B cell (primary cell): ENCODE measurements around the gene PRKCA. TPM values are rescaled to one million over a fixed set of nuclear protein-coding genes. Genes with fewer than 3 reads are reported as not detected.

Experiments
- ATAC-seq: fragments of 200-7000 bp; cut with Tn5 transposase; one replicate; pipeline ENCODE4 v1.10.0; 2021; ENCODE audit warnings: low read depth, mild to moderate bottlenecking, moderate number of reproducible peaks, moderate library complexity
- CTCF ChIA-PET: fragments of 350-600 bp; sonication (Branson Sonifier 250); formaldehyde crosslinking; loops from one replicate; lab custom pipeline; 2021; ENCODE audit warnings: antibody characterized with exemption, inconsistent platforms; lab: Charles Lee
- POLR2A ChIA-PET: fragments of 350-600 bp; sonication (Branson Sonifier 250); formaldehyde crosslinking; loops from one replicate; lab custom pipeline; 2021; ENCODE audit warnings: antibody characterized with exemption; lab: Charles Lee
- DNase-seq: peaks from one replicate; pipeline ENCODE4 v3.0.0; 2013
- H2AFZ ChIP-seq: 2 replicates; pipeline ENCODE4 v1.6.1; 2012; ENCODE audit warnings: mild to moderate bottlenecking, low read depth, low read length; ENCODE audit not compliant: insufficient read depth, poor library complexity, severe bottlenecking
- H3K27ac ChIP-seq, 2 donors: 1 replicate in 1 of 2; 2 replicates in 1 of 2; pipeline ENCODE4 v1.5.1; 2012 to 2013; ENCODE audit warnings: low read length in 2 of 2, mild to moderate bottlenecking in 2 of 2, moderate library complexity in 1 of 2
- H3K27me3 ChIP-seq, 4 experiments: fragments of 200-600 bp in 1 of 4; sonication (generic) in 1 of 4; replicated peaks in 1 of 4; 1 replicate in 2 of 4; 2 replicates in 2 of 4; pipeline versions ENCODE4 v1.6.1 to v1.7.0; 2013 to 2016; ENCODE audit warnings: low read length in 3 of 4, mild to moderate bottlenecking in 2 of 4, mixed read lengths in 1 of 4, moderate library complexity in 1 of 4; ENCODE audit not compliant: insufficient read depth in 4 of 4, control insufficient read depth in 3 of 4; ENCODE audit errors: control extremely low read depth in 1 of 4
- H3K36me3 ChIP-seq, 2 experiments: replicated peaks in 1 of 2; 1 replicate in 1 of 2; 2 replicates in 1 of 2; pipeline versions ENCODE4 v1.6.1 to v1.7.1; 2013; ENCODE audit warnings: low read length in 1 of 2; ENCODE audit not compliant: insufficient read depth in 2 of 2, control insufficient read depth in 1 of 2; ENCODE audit errors: control extremely low read depth in 1 of 2, extremely low read depth in 1 of 2
- H3K4me1 ChIP-seq, 2 donors: fragments of 200-600 bp in 1 of 2; sonication (generic) in 1 of 2; 1 replicate in 1 of 2; 2 replicates in 1 of 2; pipeline versions ENCODE4 v1.5.1 to v1.6.1; 2013 to 2017; ENCODE audit warnings: low read length in 2 of 2; ENCODE audit not compliant: control insufficient read depth in 2 of 2, insufficient read depth in 2 of 2
- H3K4me2 ChIP-seq: replicated peaks from 2 replicates; pipeline ENCODE3; 2012; ENCODE audit warnings: mild to moderate bottlenecking, low read depth, low read length; ENCODE audit not compliant: poor library complexity, severe bottlenecking
- H3K4me3 ChIP-seq, 5 experiments: fragments of 200-600 bp in 1 of 5; sonication (generic) in 1 of 5; 1 replicate in 3 of 5; 2 replicates in 2 of 5; pipeline versions ENCODE4 v1.5.1 to v1.7.0; 2011 to 2016; ENCODE audit warnings: low read length in 4 of 5, mild to moderate bottlenecking in 4 of 5, low read depth in 2 of 5, control low read depth in 1 of 5, moderate library complexity in 1 of 5; ENCODE audit not compliant: insufficient read depth in 1 of 5; ENCODE audit errors: control extremely low read depth in 1 of 5, extremely low read depth in 1 of 5
- H3K79me2 ChIP-seq: fragments of 200-600 bp; sonication (generic); one replicate; pipeline ENCODE4 v1.6.0; 2016; ENCODE audit warnings: low read length; ENCODE audit not compliant: control insufficient read depth, insufficient read depth
- H3K9ac ChIP-seq: fragments of 200-600 bp; sonication (generic); 2 replicates; pipeline ENCODE4 v1.6.1; 2017; ENCODE audit warnings: mild to moderate bottlenecking, low read length, moderate library complexity
- H3K9me3 ChIP-seq, 3 donors: one replicate each; pipeline versions ENCODE4 v1.6.1 to v1.7.1; 2013; ENCODE audit warnings: low read length in 2 of 3; ENCODE audit not compliant: control insufficient read depth in 2 of 3, insufficient read depth in 1 of 3; ENCODE audit errors: control extremely low read depth in 1 of 3
- H4K20me1 ChIP-seq: 2 replicates; pipeline ENCODE4 v1.6.0; 2012; ENCODE audit warnings: mild to moderate bottlenecking, low read length; ENCODE audit not compliant: insufficient read depth, control insufficient read depth, poor library complexity, severe bottlenecking
- H3K27ac Mint-ChIP-seq: one replicate; pipeline ENCODE4 v1.8.0; 2021; ENCODE audit warnings: mixed read lengths
- H3K27me3 Mint-ChIP-seq: one replicate; pipeline ENCODE4 v1.8.0; 2021; ENCODE audit warnings: mixed read lengths
- H3K4me1 Mint-ChIP-seq: one replicate; pipeline ENCODE4 v1.8.0; 2021; ENCODE audit warnings: mixed read lengths
- H3K4me3 Mint-ChIP-seq: one replicate; pipeline ENCODE4 v1.8.0; 2021; ENCODE audit warnings: mixed read lengths
- H3K9me3 Mint-ChIP-seq: one replicate; pipeline ENCODE4 v1.8.0; 2022; ENCODE audit warnings: mixed read lengths; ENCODE audit not compliant: insufficient read depth
- CTCF ChIP-seq: fragments of 200-600 bp; IDR thresholded peaks from one replicate; pipeline ENCODE4 v1.8.0; 2022; ENCODE audit warnings: antibody characterized with exemption, mild to moderate bottlenecking
- EZH2 ChIP-seq: IDR thresholded peaks from 2 replicates; pipeline ENCODE4 v1.6.1; 2012; ENCODE audit warnings: borderline replicate concordance, low read depth, mild to moderate bottlenecking, moderate library complexity, low read length; ENCODE audit not compliant: insufficient read depth, poor library complexity, severe bottlenecking
- WGBS: methylation state at CpG from one replicate; pipeline ENCODE4 v1.1.5; 2013; ENCODE audit warnings: missing lambda C conversion rate; ENCODE audit not compliant: insufficient coverage; 5-methylcytosine and 5-hydroxymethylcytosine counted together
- intact Hi-C: fragments of 100-400 bp; cut with micrococcal nuclease; formaldehyde crosslinking; loops from one replicate; pipeline ENCODE4 v1.10.0; 2022
- polyA plus RNA-seq: library from polyadenylated mRNA; depleted of rRNA; stranded (reverse); fragments of >200 nt; gene quantifications from 2 replicates; pipeline ENCODE4 v1.2.3, GENCODE V29; 2012
- total RNA-seq, 2 donors: library from RNA; stranded (reverse); fragments of 120-200 nt in 1 of 2; gene quantifications; 1 replicate in 1 of 2; 2 replicates in 1 of 2; pipeline versions ENCODE4 v1.2.3 to v1.2.4, GENCODE V29; 2013 to 2022

The PRKCA gene
- total and polyA plus RNA-seq, 2 donors (not counting 1 experiment from before 2014, with no cell fraction given) = 0.33 to 7.7 TPM

GRCh38 chr17:66849032-66849655, 546.7 kb downstream of the PRKCA start:
- no peak for DNase-seq
- POLR2A ChIA-PET = no interaction called here
- Histone ChIP-seq H3K27me3 (peaks cover 0 to 3% (median 0%) of the 10 kb centered on the region in 4 experiments), H3K9ac (no peak overlapping the region), H3K4me3 (no peak overlapping the region), H3K4me1 (no peaks in the 10 kb centered on the region), H2AFZ (no peak overlapping the region), H3K79me2 (no peaks in the 10 kb centered on the region), H3K27ac (no peak overlapping the region), H4K20me1 (no peaks in the 10 kb centered on the region), H3K4me2 (no peak overlapping the region), H3K36me3 (no peaks in the 10 kb centered on the region), H3K9me3 (peaks cover 0 to 19% (median 0%) of the 10 kb centered on the region in 3 donors)
- CTCF ChIA-PET = no interaction called here
- no peak overlapping the region for H3K27ac Mint-ChIP-seq
- peaks cover 5% of the 10 kb centered on the region for H3K9me3 Mint-ChIP-seq
- H3K4me3 Mint-ChIP-seq = no peak overlapping the region
- H3K4me1 Mint-ChIP-seq = no peaks in the 10 kb centered on the region
- H3K27me3 Mint-ChIP-seq = no peaks in the 10 kb centered on the region
- ATAC-seq = no peak
- WGBS = 89% methylated on average over 9 of the region's 14 CpGs
- intact Hi-C loops = no loop called here
- TF ChIP-seq CTCF (no peak), EZH2 (no peak)

GRCh38 chr17:66849851-66850580, 547.6 kb downstream of the PRKCA start:
- TF ChIP-seq EZH2 (no peak), CTCF (no peak)
- ChIA-PET POLR2A (no interaction called here), CTCF (no interaction called here)
- H3K4me1 Mint-ChIP-seq = no peaks in the 10 kb centered on the region
- no peaks in the 10 kb centered on the region for H3K27me3 Mint-ChIP-seq
- Histone ChIP-seq H3K79me2 (no peaks in the 10 kb centered on the region), H3K27ac (no peak overlapping the region), H3K36me3 (no peaks in the 10 kb centered on the region), H3K4me3 (no peak overlapping the region), H2AFZ (no peak overlapping the region), H4K20me1 (no peaks in the 10 kb centered on the region), H3K27me3 (peaks cover 0 to 3% (median 0%) of the 10 kb centered on the region in 4 experiments), H3K9ac (no peak overlapping the region), H3K4me1 (no peaks in the 10 kb centered on the region), H3K4me2 (no peak overlapping the region), H3K9me3 (peaks cover 0 to 19% (median 0%) of the 10 kb centered on the region in 3 donors)
- peaks cover 5% of the 10 kb centered on the region for H3K9me3 Mint-ChIP-seq
- ATAC-seq = no peak
- no peak overlapping the region for H3K4me3 Mint-ChIP-seq
- no peak overlapping the region for H3K27ac Mint-ChIP-seq
- WGBS = 100% methylated on average over 1 of the region's 4 CpGs
- intact Hi-C loops = no loop called here
- no peak for DNase-seq
